ENCODE results near the gene AGTRAP. TPM values are rescaled to one million over a fixed set of nuclear protein-coding genes. Genes with fewer than 3 reads are reported as not detected.

The AGTRAP gene
- total and polyA plus RNA-seq, 9 of the 15 experiments (the other 6 are each of a cell fraction or from before 2014, with no cell fraction given) = 26.8 to 105 (median 57.5) TPM

DNA sequence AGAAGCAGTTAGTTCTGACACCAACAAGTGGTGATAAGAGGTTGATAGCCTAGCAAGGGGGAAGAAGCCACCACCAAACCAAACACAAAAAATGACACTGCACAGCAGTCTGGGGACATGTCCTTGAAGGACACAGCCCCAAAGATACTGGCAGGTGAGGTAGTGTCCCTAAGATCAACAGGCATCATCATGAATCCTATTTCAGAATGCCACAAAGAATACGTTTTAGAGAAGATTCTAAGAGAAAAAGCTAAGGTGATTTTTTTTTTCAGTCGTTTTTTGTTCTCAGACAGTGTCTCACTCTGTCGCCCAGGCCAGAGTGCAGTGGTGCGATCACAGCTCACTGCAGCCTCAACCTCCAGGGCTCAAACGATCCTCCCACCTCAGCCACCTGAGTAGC is 50.2 kb downstream of the AGTRAP start (continued):
- TF ChIP-seq, protein P1, sequence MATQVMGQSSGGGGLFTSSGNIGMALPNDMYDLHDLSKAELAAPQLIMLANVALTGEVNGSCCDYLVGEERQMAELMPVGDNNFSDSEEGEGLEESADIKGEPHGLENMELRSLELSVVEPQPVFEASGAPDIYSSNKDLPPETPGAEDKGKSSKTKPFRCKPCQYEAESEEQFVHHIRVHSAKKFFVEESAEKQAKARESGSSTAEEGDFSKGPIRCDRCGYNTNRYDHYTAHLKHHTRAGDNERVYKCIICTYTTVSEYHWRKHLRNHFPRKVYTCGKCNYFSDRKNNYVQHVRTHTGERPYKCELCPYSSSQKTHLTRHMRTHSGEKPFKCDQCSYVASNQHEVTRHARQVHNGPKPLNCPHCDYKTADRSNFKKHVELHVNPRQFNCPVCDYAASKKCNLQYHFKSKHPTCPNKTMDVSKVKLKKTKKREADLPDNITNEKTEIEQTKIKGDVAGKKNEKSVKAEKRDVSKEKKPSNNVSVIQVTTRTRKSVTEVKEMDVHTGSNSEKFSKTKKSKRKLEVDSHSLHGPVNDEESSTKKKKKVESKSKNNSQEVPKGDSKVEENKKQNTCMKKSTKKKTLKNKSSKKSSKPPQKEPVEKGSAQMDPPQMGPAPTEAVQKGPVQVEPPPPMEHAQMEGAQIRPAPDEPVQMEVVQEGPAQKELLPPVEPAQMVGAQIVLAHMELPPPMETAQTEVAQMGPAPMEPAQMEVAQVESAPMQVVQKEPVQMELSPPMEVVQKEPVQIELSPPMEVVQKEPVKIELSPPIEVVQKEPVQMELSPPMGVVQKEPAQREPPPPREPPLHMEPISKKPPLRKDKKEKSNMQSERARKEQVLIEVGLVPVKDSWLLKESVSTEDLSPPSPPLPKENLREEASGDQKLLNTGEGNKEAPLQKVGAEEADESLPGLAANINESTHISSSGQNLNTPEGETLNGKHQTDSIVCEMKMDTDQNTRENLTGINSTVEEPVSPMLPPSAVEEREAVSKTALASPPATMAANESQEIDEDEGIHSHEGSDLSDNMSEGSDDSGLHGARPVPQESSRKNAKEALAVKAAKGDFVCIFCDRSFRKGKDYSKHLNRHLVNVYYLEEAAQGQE (IDR thresholded peaks at IDR 0.05; ENCODE audit: borderline replicate concordance) = no peak
- TF ChIP-seq, protein P1 (CRISPR knock-in tag; IDR thresholded peaks at IDR 0.05; ENCODE audit: low read depth) = no peak
- TF ChIP-seq BHLHE40 (IDR thresholded peaks at IDR 0.05; ENCODE audit: low read length) (no peak), PML (IDR thresholded peaks at IDR 0.05; ENCODE audit: low read length) (no peak), GATA2 (CRISPR knock-in tag; IDR thresholded peaks at IDR 0.05) (no peak), RHOXF2B (CRISPR knock-in tag; conservative IDR thresholded peaks at IDR 0.05) (no peak), DPF2 (IDR thresholded peaks at IDR 0.05) (peak; percentile 47; the same call in 1 of the 2 replicates), HLTF (IDR thresholded peaks at IDR 0.05) (no peak), ZNF165 (CRISPR knock-in tag; IDR thresholded peaks at IDR 0.05; ENCODE audit: borderline replicate concordance) (no peak), LARP7 (IDR thresholded peaks at IDR 0.05) (no peak), HNRNPK (IDR thresholded peaks at IDR 0.05; ENCODE audit: low read depth, low read length, poor library complexity, severe bottlenecking) (no peak), MCM5 (IDR thresholded peaks at IDR 0.05; ENCODE audit: low read depth) (no peak)
- TF ChIP-seq, protein P2, sequence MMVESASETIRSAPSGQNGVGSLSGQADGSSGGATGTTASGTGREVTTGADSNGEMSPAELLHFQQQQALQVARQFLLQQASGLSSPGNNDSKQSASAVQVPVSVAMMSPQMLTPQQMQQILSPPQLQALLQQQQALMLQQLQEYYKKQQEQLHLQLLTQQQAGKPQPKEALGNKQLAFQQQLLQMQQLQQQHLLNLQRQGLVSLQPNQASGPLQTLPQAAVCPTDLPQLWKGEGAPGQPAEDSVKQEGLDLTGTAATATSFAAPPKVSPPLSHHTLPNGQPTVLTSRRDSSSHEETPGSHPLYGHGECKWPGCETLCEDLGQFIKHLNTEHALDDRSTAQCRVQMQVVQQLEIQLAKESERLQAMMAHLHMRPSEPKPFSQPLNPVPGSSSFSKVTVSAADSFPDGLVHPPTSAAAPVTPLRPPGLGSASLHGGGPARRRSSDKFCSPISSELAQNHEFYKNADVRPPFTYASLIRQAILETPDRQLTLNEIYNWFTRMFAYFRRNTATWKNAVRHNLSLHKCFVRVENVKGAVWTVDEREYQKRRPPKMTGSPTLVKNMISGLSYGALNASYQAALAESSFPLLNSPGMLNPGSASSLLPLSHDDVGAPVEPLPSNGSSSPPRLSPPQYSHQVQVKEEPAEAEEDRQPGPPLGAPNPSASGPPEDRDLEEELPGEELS (CRISPR knock-in tag; IDR thresholded peaks at IDR 0.05; ENCODE audit: borderline replicate concordance) = no peak
- TF ChIP-seq, protein P3, sequence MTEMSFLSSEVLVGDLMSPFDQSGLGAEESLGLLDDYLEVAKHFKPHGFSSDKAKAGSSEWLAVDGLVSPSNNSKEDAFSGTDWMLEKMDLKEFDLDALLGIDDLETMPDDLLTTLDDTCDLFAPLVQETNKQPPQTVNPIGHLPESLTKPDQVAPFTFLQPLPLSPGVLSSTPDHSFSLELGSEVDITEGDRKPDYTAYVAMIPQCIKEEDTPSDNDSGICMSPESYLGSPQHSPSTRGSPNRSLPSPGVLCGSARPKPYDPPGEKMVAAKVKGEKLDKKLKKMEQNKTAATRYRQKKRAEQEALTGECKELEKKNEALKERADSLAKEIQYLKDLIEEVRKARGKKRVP (CRISPR knock-in tag; IDR thresholded peaks at IDR 0.05) = no peak
